Measurements from ENCODE around the gene TMEM145.
"Not testable (repeated sequence)": the region's sequence is repeated elsewhere in the genome, so short reads cannot be mapped to it uniquely, and the experiment has no call there.

Gene TMEM145

DNA sequence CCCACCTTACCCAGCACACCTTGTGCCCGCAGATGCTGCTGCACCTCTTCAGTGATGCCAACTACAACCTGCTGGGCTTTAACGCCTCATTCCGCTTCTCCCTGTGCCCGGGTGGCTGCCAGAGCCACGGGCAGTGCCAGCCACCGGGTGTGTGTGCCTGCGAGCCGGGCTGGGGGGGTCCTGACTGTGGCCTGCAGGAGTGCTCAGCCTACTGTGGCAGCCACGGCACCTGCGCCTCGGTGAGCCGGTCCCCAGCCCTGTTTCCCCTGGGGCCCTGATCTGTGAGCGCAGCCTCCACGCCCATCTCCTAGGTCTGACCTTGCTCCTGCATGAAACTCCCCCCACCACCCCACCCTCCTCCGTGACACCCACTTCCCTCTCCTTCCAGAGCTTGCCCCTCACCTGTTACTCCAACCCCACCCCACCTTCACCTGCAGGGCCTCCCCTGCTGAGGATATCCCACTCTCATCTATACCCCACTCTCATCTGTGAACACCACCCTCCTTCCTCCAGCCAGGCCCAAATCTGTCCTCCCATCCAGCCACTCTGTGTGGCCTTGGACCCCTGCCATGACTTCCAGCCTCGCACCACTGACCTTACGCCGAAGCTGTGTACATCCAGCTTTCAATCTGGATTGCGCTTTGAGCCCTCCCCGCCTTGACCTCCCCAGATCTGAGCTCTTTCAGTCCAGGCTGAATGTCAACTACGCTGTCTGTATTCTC, 21.0 kb downstream of the TMEM145 start:
- in situ Hi-C loops (cut with HindIII; ENCODE audit: low sequenced_read_pairs) = loop anchor here (5.0 kb wide), 3 partner anchors 77 to 102 kb away; partner anchors contain the start of gene ERF

- in situ Hi-C loops (cut with HindIII; ENCODE audit: low sequenced_read_pairs) = loop anchor here (5.0 kb wide), 3 partner anchors 78 to 103 kb away; partner anchors contain the start of gene ERF
These were observed 21.7 kb downstream of the TMEM145 start for GRCh38 chr19:42334697-42335373.

DNA sequence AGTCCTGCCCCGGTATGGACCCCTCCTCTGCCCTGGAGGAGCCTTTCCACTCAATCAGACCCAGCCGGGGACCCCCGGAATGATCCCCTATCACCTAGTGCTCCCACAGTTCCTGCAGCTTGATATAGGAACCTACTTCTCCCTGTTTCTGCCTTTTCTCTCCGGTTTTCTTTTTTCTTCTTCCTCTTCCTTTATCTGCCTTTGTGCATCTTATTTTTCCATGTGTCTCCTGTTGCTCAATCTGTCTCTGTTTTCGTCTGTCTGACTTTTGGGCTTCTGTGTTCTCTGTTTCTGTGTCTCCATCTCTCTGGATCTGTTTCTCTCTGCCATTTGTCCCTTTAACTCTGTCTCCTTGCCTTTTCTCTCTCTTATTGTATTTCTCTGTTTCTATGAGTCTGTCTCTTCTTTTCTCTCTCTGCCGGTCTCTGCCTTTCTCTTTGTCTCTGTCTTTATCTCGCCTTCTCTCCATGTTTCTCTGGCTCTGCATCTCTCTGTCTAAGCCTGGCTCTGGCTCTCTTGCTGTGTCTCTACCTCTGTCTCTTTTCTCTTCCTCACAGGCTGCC, 22.3 kb downstream of the TMEM145 start:
- in situ Hi-C loops (cut with HindIII; ENCODE audit: low sequenced_read_pairs) = no loop called here

GRCh38 chr19:42335971-42336370, 22.9 kb downstream of the TMEM145 start:
- in situ Hi-C loops (cut with HindIII; ENCODE audit: low sequenced_read_pairs) = no loop called here

DNA sequence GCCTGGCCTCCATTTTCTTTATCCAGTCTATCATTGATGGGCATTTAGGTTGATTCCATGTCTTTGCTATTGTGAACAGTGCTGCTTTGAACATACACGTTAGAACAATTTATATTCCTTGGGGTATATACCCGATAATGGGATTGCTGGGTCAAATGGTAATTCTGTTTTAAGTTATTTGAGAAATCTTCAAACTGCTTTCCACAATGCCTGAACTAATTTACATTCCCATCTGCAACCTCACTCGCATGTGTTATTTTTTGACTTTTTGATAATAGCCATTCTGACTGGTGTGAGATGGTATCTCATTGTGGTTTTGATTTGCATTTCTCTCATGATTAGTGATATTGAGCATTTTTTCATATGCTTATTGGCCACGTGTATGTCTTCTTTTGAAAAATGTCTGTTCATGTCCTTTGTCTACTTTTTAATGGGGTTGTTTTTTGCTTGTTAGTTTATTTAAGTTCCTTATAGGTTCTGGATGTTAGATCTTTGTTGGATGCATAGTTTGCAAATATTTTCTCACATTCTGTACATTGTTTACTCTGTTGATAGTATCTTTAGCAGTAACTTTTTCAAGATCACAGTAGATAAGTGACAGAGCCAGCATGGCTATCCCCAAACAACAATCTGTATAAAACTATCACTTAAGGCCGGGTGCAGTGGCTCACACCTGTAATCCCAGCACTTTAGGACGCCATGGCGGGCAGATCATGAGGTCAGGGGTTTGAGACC, 26.2 kb downstream of the TMEM145 start:
- in situ Hi-C loops (cut with HindIII; ENCODE audit: low sequenced_read_pairs) = not testable (repeated sequence)

DNA sequence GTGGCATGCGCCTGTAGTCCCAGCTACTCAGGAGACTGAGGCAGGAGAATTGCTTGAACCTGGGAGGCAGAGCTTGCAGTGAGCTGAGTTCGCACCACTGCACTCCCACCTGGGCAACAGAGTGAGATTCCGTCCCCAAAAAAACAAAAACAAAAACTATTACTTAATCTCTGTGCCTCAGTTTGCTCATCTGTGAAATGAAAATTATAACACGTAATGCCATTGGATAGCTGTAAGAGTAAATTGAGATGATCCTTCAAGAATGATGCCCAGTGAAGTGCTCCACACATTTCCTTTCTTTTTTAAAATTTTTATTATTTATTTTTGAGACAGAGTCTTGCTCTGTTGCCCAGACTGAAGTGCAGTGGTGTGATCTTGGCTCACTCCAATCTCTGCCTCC, 26.8 kb downstream of the TMEM145 start:
- in situ Hi-C loops (cut with HindIII; ENCODE audit: low sequenced_read_pairs) = not testable (repeated sequence)

DNA sequence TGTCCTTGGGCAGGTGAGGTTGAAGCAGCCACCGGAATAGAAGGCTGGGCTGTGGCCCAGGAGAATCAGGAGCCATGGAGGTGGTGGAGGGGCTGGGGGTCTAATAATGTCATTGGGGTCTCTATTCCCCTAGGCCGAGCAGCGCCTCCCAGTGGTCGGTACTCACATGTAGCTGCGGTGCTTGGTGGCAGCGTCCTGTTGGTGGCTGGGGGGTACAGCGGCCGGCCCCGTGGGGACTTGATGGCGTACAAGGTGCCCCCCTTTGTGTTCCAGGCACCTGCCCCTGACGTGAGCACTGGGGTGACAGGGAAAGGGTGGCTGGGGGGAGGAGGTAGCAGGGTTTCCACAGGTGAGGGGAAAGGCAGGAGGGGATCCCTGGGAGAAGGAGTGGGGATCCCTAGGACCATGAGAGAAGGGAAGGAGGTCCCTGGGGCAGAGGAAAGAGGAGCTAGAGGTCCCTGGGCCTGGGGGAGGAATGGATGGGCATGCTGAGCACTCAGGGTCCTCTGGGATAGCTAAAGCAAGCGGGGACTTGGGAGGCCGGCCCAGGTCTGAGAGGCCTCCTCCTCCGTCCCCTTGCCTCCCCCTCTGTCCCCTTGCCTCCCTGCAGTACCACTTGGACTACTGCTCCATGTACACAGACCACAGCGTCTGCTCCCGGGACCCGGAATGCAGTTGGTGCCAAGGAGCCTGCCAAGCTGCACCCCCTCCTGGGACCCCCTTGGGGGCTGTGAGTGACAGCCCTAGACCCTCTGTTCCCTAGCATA, 30.4 kb downstream of the TMEM145 start:
- in situ Hi-C loops (cut with HindIII; ENCODE audit: low sequenced_read_pairs) = no loop called here

DNA sequence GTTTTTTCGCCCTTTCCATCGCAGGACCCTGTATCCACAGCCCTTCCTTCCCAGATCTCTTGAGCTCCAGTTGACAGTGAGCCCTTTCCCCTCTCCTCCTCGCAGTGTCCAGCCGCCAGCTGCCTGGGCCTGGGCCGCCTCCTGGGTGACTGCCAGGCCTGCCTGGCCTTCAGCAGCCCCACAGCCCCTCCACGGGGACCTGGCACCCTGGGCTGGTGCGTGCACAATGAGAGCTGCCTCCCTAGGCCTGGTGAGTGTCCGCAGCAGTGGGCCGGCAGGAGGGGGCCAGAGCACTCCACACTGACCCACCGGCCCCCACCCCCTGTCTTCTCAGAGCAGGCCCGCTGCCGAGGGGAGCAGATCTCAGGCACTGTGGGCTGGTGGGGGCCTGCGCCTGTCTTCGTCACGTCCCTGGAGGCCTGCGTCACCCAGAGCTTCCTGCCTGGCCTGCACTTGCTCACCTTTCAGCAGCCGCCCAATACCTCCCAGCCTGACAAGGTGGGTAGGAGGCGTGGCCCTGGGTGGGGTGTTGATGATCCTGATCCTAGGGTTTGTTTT, 31.3 kb downstream of the TMEM145 start:
- in situ Hi-C loops (cut with HindIII; ENCODE audit: low sequenced_read_pairs) = no loop called here

DNA sequence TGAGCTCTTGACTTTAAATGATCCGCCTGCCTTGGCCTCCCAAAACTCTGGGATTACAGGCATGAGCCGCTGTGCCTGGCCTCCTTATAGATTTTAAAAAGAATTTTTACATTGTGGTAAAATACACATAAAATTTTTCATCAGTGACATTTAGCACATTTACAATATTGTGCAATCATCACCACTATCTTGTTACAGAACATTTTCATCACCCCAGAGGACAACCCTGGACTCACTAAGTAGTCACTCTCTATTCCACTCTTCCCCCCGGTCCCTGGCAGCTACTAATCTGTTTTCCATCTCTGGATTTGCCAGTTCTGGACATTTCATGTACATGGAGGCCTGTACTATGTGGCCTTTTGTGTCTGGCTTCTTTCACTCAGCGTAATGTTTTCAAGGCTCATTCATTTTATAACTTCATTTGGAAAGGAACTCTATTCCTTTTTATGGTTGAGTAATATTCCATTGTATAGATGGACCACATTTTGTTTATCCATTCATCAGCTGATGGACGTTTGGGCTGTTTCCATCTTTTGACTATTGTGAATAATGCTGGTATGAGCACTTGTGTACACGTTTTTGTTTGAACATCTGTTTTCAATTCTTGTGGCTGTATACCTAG, 32.2 kb downstream of the TMEM145 start:
- in situ Hi-C loops (cut with HindIII; ENCODE audit: low sequenced_read_pairs) = no loop called here

DNA sequence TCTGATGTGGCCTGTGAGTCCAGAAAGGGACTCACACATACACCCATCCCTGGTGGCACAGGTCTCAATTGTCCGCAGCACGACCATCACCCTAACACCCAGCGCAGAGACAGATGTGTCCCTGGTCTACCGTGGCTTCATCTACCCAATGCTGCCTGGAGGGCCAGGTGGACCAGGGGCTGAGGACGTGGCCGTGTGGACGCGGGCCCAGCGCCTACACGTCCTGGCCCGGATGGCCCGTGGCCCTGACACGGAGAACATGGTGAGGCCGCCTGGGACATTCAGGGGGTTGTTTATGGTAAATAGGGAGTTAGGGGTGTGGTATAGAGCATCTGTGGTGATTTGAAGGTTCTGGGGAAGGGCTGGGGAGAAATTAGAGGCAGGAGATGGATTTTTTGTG, 35.1 kb downstream of the TMEM145 start:
- in situ Hi-C loops (cut with HindIII; ENCODE audit: low sequenced_read_pairs) = no loop called here

- in situ Hi-C loops (cut with HindIII; ENCODE audit: low sequenced_read_pairs) = no loop called here
These were observed 36.4 kb downstream of the TMEM145 start for GRCh38 chr19:42349378-42350107.

GRCh38 chr19:42350417-42350816, 37.3 kb downstream of the TMEM145 start:
- in situ Hi-C loops (cut with HindIII; ENCODE audit: low sequenced_read_pairs) = no loop called here

GRCh38 chr19:42351079-42351735, 38.1 kb downstream of the TMEM145 start:
- in situ Hi-C loops (cut with HindIII; ENCODE audit: low sequenced_read_pairs) = no loop called here

- in situ Hi-C loops (cut with HindIII; ENCODE audit: low sequenced_read_pairs) = no loop called here
These were observed 39.5 kb downstream of the TMEM145 start for GRCh38 chr19:42352301-42353259.

DNA sequence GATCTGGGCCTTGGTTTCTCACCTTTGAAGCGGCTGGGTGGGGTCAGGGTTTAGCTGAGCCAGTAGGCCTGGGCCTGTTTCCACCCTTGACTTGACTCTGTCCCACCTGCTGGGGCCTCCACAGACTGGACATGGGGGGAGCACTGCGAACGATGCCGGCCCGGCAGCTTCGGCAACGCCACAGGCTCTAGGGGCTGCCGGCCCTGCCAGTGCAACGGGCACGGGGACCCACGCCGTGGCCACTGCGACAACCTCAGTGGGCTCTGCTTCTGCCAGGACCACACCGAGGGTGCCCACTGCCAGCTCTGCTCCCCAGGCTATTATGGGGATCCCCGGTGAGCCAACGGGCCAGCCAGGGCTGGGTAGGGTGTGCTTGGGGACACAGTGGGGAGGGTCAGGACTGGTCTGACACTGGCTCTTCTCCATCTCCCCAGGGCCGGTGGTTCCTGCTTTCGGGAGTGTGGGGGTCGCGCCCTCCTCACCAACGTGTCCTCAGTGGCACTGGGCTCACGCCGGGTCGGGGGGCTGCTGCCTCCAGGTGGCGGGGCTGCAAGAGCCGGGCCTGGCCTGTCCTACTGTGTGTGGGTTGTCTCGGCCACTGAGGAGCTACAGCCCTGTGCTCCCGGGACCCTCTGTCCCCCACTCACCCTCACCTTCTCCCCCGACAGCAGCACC, 40.4 kb downstream of the TMEM145 start:
- in situ Hi-C loops (cut with HindIII; ENCODE audit: low sequenced_read_pairs) = no loop called here

DNA sequence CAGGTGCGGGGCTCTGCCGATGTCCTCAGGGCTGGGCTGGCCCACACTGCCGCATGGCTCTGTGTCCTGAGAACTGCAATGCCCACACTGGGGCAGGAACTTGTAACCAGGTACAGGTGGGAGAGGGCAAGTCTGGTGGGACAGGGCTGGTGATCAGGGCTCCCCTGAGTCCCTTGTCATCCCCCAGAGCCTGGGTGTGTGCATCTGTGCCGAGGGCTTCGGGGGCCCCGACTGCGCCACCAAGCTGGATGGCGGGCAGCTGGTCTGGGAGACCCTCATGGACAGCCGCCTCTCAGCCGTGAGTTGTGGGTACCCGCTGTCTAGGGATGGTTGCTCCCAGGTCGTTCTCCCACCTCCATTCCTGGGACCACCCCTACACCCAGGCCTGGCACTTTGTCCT, 42.8 kb downstream of the TMEM145 start:
- in situ Hi-C loops (cut with HindIII; ENCODE audit: low sequenced_read_pairs) = no loop called here

DNA sequence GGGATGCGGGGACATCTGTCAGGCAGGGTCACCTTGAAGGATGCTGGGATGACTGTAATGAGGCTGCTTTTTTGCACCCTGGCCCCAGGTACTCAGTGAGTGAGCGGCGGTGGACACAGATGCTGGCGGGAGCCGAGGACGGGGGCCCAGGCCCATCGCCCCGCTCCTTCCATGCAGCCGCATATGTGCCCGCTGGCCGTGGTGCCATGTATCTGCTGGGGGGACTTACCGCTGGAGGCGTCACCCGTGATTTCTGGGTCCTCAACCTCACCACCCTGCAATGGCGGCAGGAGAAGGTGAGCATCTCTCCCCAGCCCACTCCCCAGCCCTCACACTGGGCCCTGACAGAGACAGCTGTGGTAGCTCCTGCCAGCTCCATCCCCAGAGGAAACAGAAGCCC, 43.6 kb downstream of the TMEM145 start:
- in situ Hi-C loops (cut with HindIII; ENCODE audit: low sequenced_read_pairs) = no loop called here
